SK-N-MC (cell line): ENCODE results near the gene STK26.
"Not testable (repeated sequence)": the region's sequence is repeated elsewhere in the genome, so short reads cannot be mapped to it uniquely, and the experiment has no call there.

Source experiments
- EZH2 ChIP-seq: fragments of 200-600 bp; sonication (generic); IDR thresholded peaks from one replicate; pipeline ENCODE4 v1.6.1; 2017; ENCODE audit warnings: antibody characterized with exemption
- FOXP2 ChIP-seq: optimal IDR thresholded peaks from 2 replicates; pipeline ENCODE3; 2011; ENCODE audit warnings: mild to moderate bottlenecking, moderate library complexity; ENCODE audit not compliant: insufficient read depth; ENCODE audit errors: extremely low read length, control extremely low read depth
- POLR2AphosphoS5 ChIP-seq: IDR thresholded peaks from 2 replicates; pipeline ENCODE4 v1.6.1; 2012; ENCODE audit warnings: mild to moderate bottlenecking, low read depth, low read length, borderline replicate concordance

- not testable (repeated sequence) for TF ChIP-seq EZH2, POLR2AphosphoS5, FOXP2
Observed at GRCh38 chrX:132010213-132010612, 12.9 kb upstream of the STK26 start.
